H1 (cell line): Measurements from ENCODE around the gene MCC.

Experiments
- CREB1 ChIP-seq: IDR thresholded peaks from 2 replicates; pipeline ENCODE4 v1.6.1; 2012; ENCODE audit warnings: inconsistent platforms
- ZNF274 ChIP-seq: IDR thresholded peaks from 2 replicates; pipeline ENCODE4 v1.7.0; 2012; ENCODE audit warnings: low read length, borderline replicate concordance; ENCODE audit errors: extremely low read depth
- TF ChIP-seq, protein P1 (sequence below), 3 experiments: IDR thresholded peaks; 1 replicate in 2 of 3; 2 replicates in 1 of 3; pipeline versions ENCODE4 v1.5.1 to v1.6.1; 2011; ENCODE audit warnings: low read length in 3 of 3, mild to moderate bottlenecking in 3 of 3, inconsistent platforms in 2 of 3, low read depth in 1 of 3, moderate library complexity in 1 of 3; ENCODE audit not compliant: insufficient read depth in 1 of 3; ENCODE audit errors: control extremely low read depth in 1 of 3

DNA sequence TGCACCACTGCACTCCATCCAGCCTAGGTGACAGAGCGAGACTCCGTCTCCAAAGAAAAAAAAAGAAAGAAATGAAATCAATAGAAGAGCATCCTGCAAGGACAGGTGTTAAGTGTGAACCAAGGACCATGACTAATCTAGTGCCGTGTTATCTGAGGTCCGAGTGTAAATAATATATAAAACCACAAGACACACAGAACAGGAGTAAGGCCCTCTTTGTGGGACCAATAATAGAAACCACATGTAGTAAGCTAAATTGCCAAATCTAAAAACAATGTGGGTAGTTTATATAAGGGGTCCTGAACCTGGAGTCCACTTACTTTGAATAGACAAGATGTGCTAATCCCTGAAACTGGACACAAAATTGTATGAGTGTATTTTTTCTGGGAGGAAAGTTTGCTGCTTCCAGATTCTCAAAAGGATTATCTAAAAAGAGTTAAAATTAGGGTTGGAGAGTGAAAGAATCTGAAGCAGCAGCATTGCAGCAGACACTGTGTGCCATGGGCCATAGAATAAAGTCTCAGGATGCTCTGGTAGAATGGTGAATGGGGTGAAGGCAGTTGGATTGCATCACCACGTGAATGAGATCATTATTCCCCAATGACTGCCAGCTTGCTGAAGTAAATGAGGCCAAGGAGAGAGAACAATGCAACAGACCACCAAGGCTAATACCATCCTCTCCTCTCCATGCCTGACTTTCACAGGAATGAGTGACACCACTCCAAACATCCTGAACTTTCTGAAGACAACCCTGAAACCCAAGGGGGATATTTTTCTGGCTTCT is 288.9 kb downstream of the MCC start:
- TF ChIP-seq, protein P1, sequence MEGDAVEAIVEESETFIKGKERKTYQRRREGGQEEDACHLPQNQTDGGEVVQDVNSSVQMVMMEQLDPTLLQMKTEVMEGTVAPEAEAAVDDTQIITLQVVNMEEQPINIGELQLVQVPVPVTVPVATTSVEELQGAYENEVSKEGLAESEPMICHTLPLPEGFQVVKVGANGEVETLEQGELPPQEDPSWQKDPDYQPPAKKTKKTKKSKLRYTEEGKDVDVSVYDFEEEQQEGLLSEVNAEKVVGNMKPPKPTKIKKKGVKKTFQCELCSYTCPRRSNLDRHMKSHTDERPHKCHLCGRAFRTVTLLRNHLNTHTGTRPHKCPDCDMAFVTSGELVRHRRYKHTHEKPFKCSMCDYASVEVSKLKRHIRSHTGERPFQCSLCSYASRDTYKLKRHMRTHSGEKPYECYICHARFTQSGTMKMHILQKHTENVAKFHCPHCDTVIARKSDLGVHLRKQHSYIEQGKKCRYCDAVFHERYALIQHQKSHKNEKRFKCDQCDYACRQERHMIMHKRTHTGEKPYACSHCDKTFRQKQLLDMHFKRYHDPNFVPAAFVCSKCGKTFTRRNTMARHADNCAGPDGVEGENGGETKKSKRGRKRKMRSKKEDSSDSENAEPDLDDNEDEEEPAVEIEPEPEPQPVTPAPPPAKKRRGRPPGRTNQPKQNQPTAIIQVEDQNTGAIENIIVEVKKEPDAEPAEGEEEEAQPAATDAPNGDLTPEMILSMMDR (IDR thresholded peaks at IDR 0.05; ENCODE audit: control extremely low read depth in 1 of 3, insufficient read depth in 1 of 3, low read depth in 1 of 3, low read length in 3 of 3) = no peak
- no peak for TF ChIP-seq ZNF274
- TF ChIP-seq CREB1 = no peak
